ENCODE data around the gene CFAP46.

CFAP46 gene

GRCh38 chr10:132764108-132764507 is 178.3 kb downstream of the CFAP46 start:
- no peak for DNase-seq

DNA sequence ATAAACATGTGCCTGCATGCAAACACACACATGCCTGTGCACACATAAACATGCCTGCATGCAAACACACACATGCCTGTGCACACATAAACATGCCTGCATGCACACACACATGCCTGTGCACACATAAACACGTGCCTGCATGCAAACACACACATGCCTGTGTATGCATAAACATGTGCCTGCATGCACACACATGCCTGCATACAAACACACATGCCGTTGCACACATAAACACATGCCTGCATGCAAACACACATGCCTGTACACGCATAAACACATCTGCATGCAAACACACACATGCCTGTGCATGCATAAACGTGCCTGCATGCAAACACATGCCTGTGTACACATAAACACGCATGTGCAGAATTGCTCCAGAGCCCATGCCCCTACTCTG is 178.8 kb downstream of the CFAP46 start:
- DNase-seq = no peak

GRCh38 chr10:132762267-132762666 is 180.1 kb downstream of the CFAP46 start:
- no peak for DNase-seq

GRCh38 chr10:132761395-132762060 is 180.8 kb downstream of the CFAP46 start:
- DNase-seq = no peak

GRCh38 chr10:132758865-132759264 is 183.5 kb downstream of the CFAP46 start:
- no peak for DNase-seq

Measured in activated CD8-positive, alpha-beta memory T cell treated with anti-CD3 and anti-CD28 coated beads, Interleukin-2, amount 50 U/mL, for 4 hours (primary cell).